H1 (cell line): ENCODE data around the gene AEBP1.

ENCODE experiments used
- CHD2 ChIP-seq: IDR thresholded peaks from 2 replicates; pipeline ENCODE4 v1.6.1; 2012; ENCODE audit warnings: low read length, improper control_type of control experiment
- EGR1 ChIP-seq: IDR thresholded peaks from 2 replicates; pipeline ENCODE4 v1.6.1; 2011; ENCODE audit warnings: low read depth, low read length, borderline replicate concordance
- GABPA ChIP-seq: IDR thresholded peaks from 2 replicates; pipeline ENCODE4 v1.6.1; 2011; ENCODE audit warnings: mild to moderate bottlenecking, low read length, moderate library complexity, borderline replicate concordance; ENCODE audit not compliant: insufficient read depth
- HDAC6 ChIP-seq: IDR thresholded peaks from one replicate; pipeline ENCODE4 v1.7.1; 2012; ENCODE audit warnings: low read depth, mild to moderate bottlenecking, inconsistent platforms, low read length, moderate library complexity
- JUN ChIP-seq: IDR thresholded peaks from 2 replicates; pipeline ENCODE4 v1.6.1; 2011; ENCODE audit warnings: low read depth, mild to moderate bottlenecking, improper control_type of control experiment, low read length
- NRF1 ChIP-seq: IDR thresholded peaks from 2 replicates; pipeline ENCODE4 v1.6.1; 2011; ENCODE audit warnings: mild to moderate bottlenecking, low read depth, low read length, improper control_type of control experiment
- POLR2A ChIP-seq, 2 experiments: IDR thresholded peaks; 1 replicate in 1 of 2; 2 replicates in 1 of 2; pipeline ENCODE4 v1.6.1; 2011; ENCODE audit warnings: low read depth in 2 of 2, low read length in 2 of 2, mild to moderate bottlenecking in 2 of 2; ENCODE audit errors: control extremely low read depth in 1 of 2
- RNF2 ChIP-seq: fragments of 200-900, 300-1000 bp; sonication (generic); IDR thresholded peaks from 2 replicates; pipeline ENCODE4 v1.7.1; 2016; ENCODE audit warnings: borderline replicate concordance, low read depth, mild to moderate bottlenecking, antibody characterized with exemption, low read length; ENCODE audit not compliant: poor library complexity, severe bottlenecking; ENCODE audit errors: missing control alignments
- SUZ12 ChIP-seq: fragments of 200-600 bp; sonication (generic); IDR thresholded peaks from 2 replicates; pipeline ENCODE4 v1.6.1; 2012; ENCODE audit warnings: mild to moderate bottlenecking, inconsistent platforms, low read length, moderate library complexity, mixed read lengths
- TF ChIP-seq, protein P1 (sequence below): IDR thresholded peaks from 2 replicates; pipeline ENCODE4 v1.6.1; 2012; ENCODE audit warnings: inconsistent platforms
- TF ChIP-seq, protein P2 (sequence below), 3 experiments: IDR thresholded peaks; 1 replicate in 2 of 3; 2 replicates in 1 of 3; pipeline versions ENCODE4 v1.5.1 to v1.6.1; 2011; ENCODE audit warnings: low read length in 3 of 3, mild to moderate bottlenecking in 3 of 3, inconsistent platforms in 2 of 3, low read depth in 1 of 3, moderate library complexity in 1 of 3; ENCODE audit not compliant: insufficient read depth in 1 of 3; ENCODE audit errors: control extremely low read depth in 1 of 3
- TF ChIP-seq, protein P3 (sequence below): IDR thresholded peaks from 2 replicates; pipeline ENCODE4 v1.6.1; 2012; ENCODE audit warnings: inconsistent platforms

- no peak for TF ChIP-seq POLR2A (IDR thresholded peaks at IDR 0.05; ENCODE audit: control extremely low read depth in 1 of 2, low read depth in 2 of 2, low read length in 2 of 2)
- no peak for TF ChIP-seq HDAC6
- no peak for TF ChIP-seq EGR1
- no peak for TF ChIP-seq CHD2
- no peak for TF ChIP-seq NRF1
- TF ChIP-seq, protein P1, sequence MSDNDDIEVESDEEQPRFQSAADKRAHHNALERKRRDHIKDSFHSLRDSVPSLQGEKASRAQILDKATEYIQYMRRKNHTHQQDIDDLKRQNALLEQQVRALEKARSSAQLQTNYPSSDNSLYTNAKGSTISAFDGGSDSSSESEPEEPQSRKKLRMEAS = no peak
- TF ChIP-seq, protein P2, sequence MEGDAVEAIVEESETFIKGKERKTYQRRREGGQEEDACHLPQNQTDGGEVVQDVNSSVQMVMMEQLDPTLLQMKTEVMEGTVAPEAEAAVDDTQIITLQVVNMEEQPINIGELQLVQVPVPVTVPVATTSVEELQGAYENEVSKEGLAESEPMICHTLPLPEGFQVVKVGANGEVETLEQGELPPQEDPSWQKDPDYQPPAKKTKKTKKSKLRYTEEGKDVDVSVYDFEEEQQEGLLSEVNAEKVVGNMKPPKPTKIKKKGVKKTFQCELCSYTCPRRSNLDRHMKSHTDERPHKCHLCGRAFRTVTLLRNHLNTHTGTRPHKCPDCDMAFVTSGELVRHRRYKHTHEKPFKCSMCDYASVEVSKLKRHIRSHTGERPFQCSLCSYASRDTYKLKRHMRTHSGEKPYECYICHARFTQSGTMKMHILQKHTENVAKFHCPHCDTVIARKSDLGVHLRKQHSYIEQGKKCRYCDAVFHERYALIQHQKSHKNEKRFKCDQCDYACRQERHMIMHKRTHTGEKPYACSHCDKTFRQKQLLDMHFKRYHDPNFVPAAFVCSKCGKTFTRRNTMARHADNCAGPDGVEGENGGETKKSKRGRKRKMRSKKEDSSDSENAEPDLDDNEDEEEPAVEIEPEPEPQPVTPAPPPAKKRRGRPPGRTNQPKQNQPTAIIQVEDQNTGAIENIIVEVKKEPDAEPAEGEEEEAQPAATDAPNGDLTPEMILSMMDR (IDR thresholded peaks at IDR 0.05; ENCODE audit: control extremely low read depth in 1 of 3, insufficient read depth in 1 of 3, low read depth in 1 of 3, low read length in 3 of 3) = no peak
- TF ChIP-seq, protein P3, sequence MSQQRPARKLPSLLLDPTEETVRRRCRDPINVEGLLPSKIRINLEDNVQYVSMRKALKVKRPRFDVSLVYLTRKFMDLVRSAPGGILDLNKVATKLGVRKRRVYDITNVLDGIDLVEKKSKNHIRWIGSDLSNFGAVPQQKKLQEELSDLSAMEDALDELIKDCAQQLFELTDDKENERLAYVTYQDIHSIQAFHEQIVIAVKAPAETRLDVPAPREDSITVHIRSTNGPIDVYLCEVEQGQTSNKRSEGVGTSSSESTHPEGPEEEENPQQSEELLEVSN = no peak
- no peak for TF ChIP-seq SUZ12
- no peak for TF ChIP-seq GABPA
- TF ChIP-seq JUN = no peak
- TF ChIP-seq RNF2 = no peak
Observed at GRCh38 chr7:44116789-44117666, 12.9 kb downstream of the AEBP1 start.
